ENCODE results near the gene WDR45B. TPM values are rescaled to one million over a fixed set of nuclear protein-coding genes. Genes with fewer than 3 reads are reported as not detected.

Gene WDR45B
- total RNA-seq, 1 experiment from 2014 or later = 167 TPM

- no peaks in the 10 kb centered on the region for H3K9me3 ChIP-seq (replicated peaks)
- peaks cover 59% of the 10 kb centered on the region for H3K36me3 ChIP-seq
- DNase-seq = no peak
- H3K4me1 ChIP-seq = peaks cover 8% of the 10 kb centered on the region; the same call in 1 of the 2 replicates
- H3K27me3 ChIP-seq = no peaks in the 10 kb centered on the region
- no peak overlapping the region for H3K27ac ChIP-seq
- H3K4me3 ChIP-seq = no peak overlapping the region
Measured at GRCh38 chr17:82596837-82597672, 51.2 kb downstream of the WDR45B start.

GRCh38 chr17:82596296-82596695, 51.9 kb downstream of the WDR45B start:
- DNase-seq = no peak
- Histone ChIP-seq H3K9me3 (replicated peaks) (no peaks in the 10 kb centered on the region), H3K36me3 (peaks cover 51% of the 10 kb centered on the region), H3K4me1 (peaks cover 8% of the 10 kb centered on the region; the same call in 1 of the 2 replicates), H3K27ac (no peak overlapping the region), H3K27me3 (no peaks in the 10 kb centered on the region), H3K4me3 (no peak overlapping the region)

- Histone ChIP-seq H3K36me3 (peaks cover 47% of the 10 kb centered on the region), H3K9me3 (replicated peaks) (no peaks in the 10 kb centered on the region), H3K27me3 (no peaks in the 10 kb centered on the region), H3K4me3 (no peak overlapping the region), H3K27ac (no peak overlapping the region), H3K4me1 (peaks cover 8% of the 10 kb centered on the region; the same call in 1 of the 2 replicates)
- DNase-seq = no peak
Measured at GRCh38 chr17:82595893-82596292, 52.4 kb downstream of the WDR45B start.

- peaks cover 8% of the 10 kb centered on the region; the same call in 1 of the 2 replicates for H3K4me1 ChIP-seq
- H3K36me3 ChIP-seq = peaks cover 36% of the 10 kb centered on the region
- H3K9me3 ChIP-seq (replicated peaks) = no peaks in the 10 kb centered on the region
- no peak overlapping the region for H3K4me3 ChIP-seq
- H3K27me3 ChIP-seq = no peaks in the 10 kb centered on the region
- H3K27ac ChIP-seq = no peak overlapping the region
- DNase-seq = no peak
Measured at GRCh38 chr17:82594571-82594970, 53.7 kb downstream of the WDR45B start.

GRCh38 chr17:82593590-82594087, 54.6 kb downstream of the WDR45B start:
- peak in 1 of 2 experiments; percentile 27 for DNase-seq
- Histone ChIP-seq H3K27me3 (no peaks in the 10 kb centered on the region), H3K27ac (no peak overlapping the region; the same call in 1 of the 2 replicates), H3K9me3 (replicated peaks) (no peaks in the 10 kb centered on the region), H3K4me1 (peaks cover 8% of the 10 kb centered on the region; the same call in 1 of the 2 replicates), H3K4me3 (peak overlapping the region; percentile 48), H3K36me3 (peaks cover 36% of the 10 kb centered on the region)

- peaks cover 8% of the 10 kb centered on the region; the same call in 1 of the 2 replicates for H3K4me1 ChIP-seq
- H3K9me3 ChIP-seq (replicated peaks) = no peaks in the 10 kb centered on the region
- DNase-seq = peak; percentile 87 to 88
- peak overlapping the region; percentile 48 for H3K4me3 ChIP-seq
- H3K27ac ChIP-seq = no peak overlapping the region; the same call in 1 of the 2 replicates
- no peaks in the 10 kb centered on the region for H3K27me3 ChIP-seq
- peaks cover 32% of the 10 kb centered on the region for H3K36me3 ChIP-seq
Measured at GRCh38 chr17:82592767-82593589, 55.3 kb downstream of the WDR45B start.

- DNase-seq = no peak
- Histone ChIP-seq H3K27me3 (no peaks in the 10 kb centered on the region), H3K27ac (no peak overlapping the region), H3K36me3 (peaks cover 34% of the 10 kb centered on the region), H3K9me3 (replicated peaks) (no peaks in the 10 kb centered on the region), H3K4me1 (peaks cover 8% of the 10 kb centered on the region; the same call in 1 of the 2 replicates), H3K4me3 (no peak overlapping the region)
Measured at GRCh38 chr17:82592289-82592766, 55.9 kb downstream of the WDR45B start.

- no peaks in the 10 kb centered on the region for H3K27me3 ChIP-seq
- peaks cover 8% of the 10 kb centered on the region; the same call in 1 of the 2 replicates for H3K4me1 ChIP-seq
- no peak overlapping the region for H3K4me3 ChIP-seq
- H3K27ac ChIP-seq = no peak overlapping the region
- DNase-seq = no peak
- H3K9me3 ChIP-seq (replicated peaks) = no peaks in the 10 kb centered on the region
- H3K36me3 ChIP-seq = peaks cover 36% of the 10 kb centered on the region
Measured at GRCh38 chr17:82590881-82591539, 57.2 kb downstream of the WDR45B start.

GRCh38 chr17:82590216-82590615, 58.0 kb downstream of the WDR45B start:
- H3K27ac ChIP-seq = no peak overlapping the region
- DNase-seq = no peak
- peaks cover 8% of the 10 kb centered on the region; the same call in 1 of the 2 replicates for H3K4me1 ChIP-seq
- H3K36me3 ChIP-seq = peaks cover 38% of the 10 kb centered on the region
- no peak overlapping the region for H3K4me3 ChIP-seq
- H3K9me3 ChIP-seq (replicated peaks) = no peaks in the 10 kb centered on the region
- no peaks in the 10 kb centered on the region for H3K27me3 ChIP-seq

- H3K4me1 ChIP-seq = peaks cover 8% of the 10 kb centered on the region; the same call in 1 of the 2 replicates
- no peak for DNase-seq
- H3K36me3 ChIP-seq = peaks cover 38% of the 10 kb centered on the region
- no peaks in the 10 kb centered on the region for H3K27me3 ChIP-seq
- no peak overlapping the region for H3K4me3 ChIP-seq
- no peaks in the 10 kb centered on the region for H3K9me3 ChIP-seq (replicated peaks)
- no peak overlapping the region for H3K27ac ChIP-seq
Measured at GRCh38 chr17:82589851-82590180, 58.4 kb downstream of the WDR45B start.

GRCh38 chr17:82588266-82589175, 59.7 kb downstream of the WDR45B start:
- no peak for DNase-seq
- no peak overlapping the region for H3K4me3 ChIP-seq
- peaks cover 47% of the 10 kb centered on the region for H3K36me3 ChIP-seq
- H3K9me3 ChIP-seq (replicated peaks) = no peaks in the 10 kb centered on the region
- H3K27ac ChIP-seq = no peak overlapping the region
- H3K27me3 ChIP-seq = no peaks in the 10 kb centered on the region
- peaks cover 6% of the 10 kb centered on the region; the same call in 1 of the 2 replicates for H3K4me1 ChIP-seq

- Histone ChIP-seq H3K36me3 (peaks cover 58% of the 10 kb centered on the region), H3K27ac (no peak overlapping the region), H3K4me3 (no peak overlapping the region), H3K9me3 (replicated peaks) (no peaks in the 10 kb centered on the region), H3K4me1 (0 out of 2 replicates have a peak, but pooled peaks cover 3% of the 10 kb centered on the region), H3K27me3 (no peaks in the 10 kb centered on the region)
- DNase-seq = no peak
Measured at GRCh38 chr17:82587234-82588086, 60.8 kb downstream of the WDR45B start.

Data from SJCRH30 (cell line).